HepG2 (cell line): ENCODE results near the gene CHN1. TPM values are rescaled to one million over a fixed set of nuclear protein-coding genes. Genes with fewer than 3 reads are reported as not detected.
A peak's percentile ranks its signal among the peaks of the same experiment; 100 is the strongest.

ENCODE experiments used
- ATF1 ChIP-seq: IDR thresholded peaks from 2 replicates; pipeline ENCODE4 v1.6.1; 2016; ENCODE audit warnings: mild to moderate bottlenecking, control low read depth
- ATM ChIP-seq: fragments of 450-650 bp; IDR thresholded peaks from 2 replicates; pipeline ENCODE4 v1.7.1; 2017; ENCODE audit warnings: mild to moderate bottlenecking, borderline replicate concordance
- BRCA1 ChIP-seq: sonication (generic); formaldehyde crosslinking; IDR thresholded peaks from 2 replicates; pipeline ENCODE4 v1.4.0; 2020; ENCODE audit warnings: missing genetic modification reagents
- HINFP ChIP-seq: sonication (generic); formaldehyde crosslinking; IDR thresholded peaks from 2 replicates; pipeline ENCODE4 v1.4.0; 2020; ENCODE audit warnings: low read depth, mild to moderate bottlenecking, missing genetic modification reagents
- HMG20A ChIP-seq: IDR thresholded peaks from 2 replicates; pipeline ENCODE4 v1.6.1; 2016; ENCODE audit warnings: borderline replicate concordance
- IKZF4 ChIP-seq: sonication (generic); formaldehyde crosslinking; IDR thresholded peaks from 2 replicates; pipeline ENCODE4 v1.5.1; 2020; ENCODE audit warnings: borderline replicate concordance, mild to moderate bottlenecking, low read depth, missing genetic modification reagents; ENCODE audit errors: not compliant biosample characterization
- ISX ChIP-seq: sonication (generic); formaldehyde crosslinking; conservative IDR thresholded peaks from 2 replicates; pipeline ENCODE4 v1.5.0; 2020; ENCODE audit warnings: missing genetic modification reagents
- KLF13 ChIP-seq: sonication (generic); formaldehyde crosslinking; IDR thresholded peaks from 2 replicates; pipeline ENCODE4 v1.4.0; 2020; ENCODE audit warnings: mild to moderate bottlenecking, missing genetic modification reagents
- MBD4 ChIP-seq: IDR thresholded peaks from 2 replicates; pipeline ENCODE4 v1.6.1; 2012; ENCODE audit warnings: low read length, inconsistent platforms, borderline replicate concordance
- MEIS2 ChIP-seq: sonication (generic); formaldehyde crosslinking; IDR thresholded peaks from 2 replicates; pipeline ENCODE4 v1.9.0; 2021; ENCODE audit warnings: mild to moderate bottlenecking, missing genetic modification reagents
- NAIF1 ChIP-seq: sonication (generic); formaldehyde crosslinking; IDR thresholded peaks from 2 replicates; pipeline ENCODE4 v1.5.0; 2020; ENCODE audit warnings: mild to moderate bottlenecking, missing genetic modification reagents, borderline replicate concordance
- NBN ChIP-seq: fragments of 450-650 bp; conservative IDR thresholded peaks from 2 replicates; pipeline ENCODE4 v1.6.1; 2017
- NR2F2 ChIP-seq: IDR thresholded peaks from 2 replicates; pipeline ENCODE4 v1.6.1; 2012; ENCODE audit warnings: low read depth, inconsistent platforms, borderline replicate concordance
- NRL ChIP-seq: sonication (generic); formaldehyde crosslinking; IDR thresholded peaks from 2 replicates; pipeline ENCODE4 v1.5.0; 2020; ENCODE audit warnings: missing genetic modification reagents, mild to moderate bottlenecking, moderate library complexity, borderline replicate concordance
- PITX1 ChIP-seq: sonication (generic); formaldehyde crosslinking; IDR thresholded peaks from 2 replicates; pipeline ENCODE4 v1.5.1; 2020; ENCODE audit warnings: mild to moderate bottlenecking, missing genetic modification reagents
- PRDM15 ChIP-seq: sonication (generic); formaldehyde crosslinking; IDR thresholded peaks from 2 replicates; pipeline ENCODE4 v1.4.0; 2020; ENCODE audit warnings: missing genetic modification reagents
- SALL2 ChIP-seq: sonication (generic); formaldehyde crosslinking; IDR thresholded peaks from 2 replicates; pipeline ENCODE4 v1.8.1; 2023; ENCODE audit warnings: mild to moderate bottlenecking, missing genetic modification reagents, inconsistent platforms
- SMYD3 ChIP-seq: sonication (generic); formaldehyde crosslinking; IDR thresholded peaks from 2 replicates; pipeline ENCODE4 v1.8.1; 2023; ENCODE audit warnings: mild to moderate bottlenecking, missing genetic modification reagents
- TEF ChIP-seq: sonication (generic); formaldehyde crosslinking; IDR thresholded peaks from 2 replicates; pipeline ENCODE4 v1.5.0; 2020; ENCODE audit warnings: missing genetic modification reagents
- ZFP1 ChIP-seq: IDR thresholded peaks from 2 replicates; pipeline ENCODE4 v1.6.1; 2016
- ZFP62 ChIP-seq: sonication (generic); formaldehyde crosslinking; IDR thresholded peaks from 2 replicates; pipeline ENCODE4 v1.4.0; 2020; ENCODE audit warnings: missing genetic modification reagents
- ZKSCAN5 ChIP-seq: sonication (generic); formaldehyde crosslinking; IDR thresholded peaks from 2 replicates; pipeline ENCODE4 v1.5.1; 2020; ENCODE audit warnings: mild to moderate bottlenecking, missing genetic modification reagents
- ZMYM2 ChIP-seq: sonication (generic); formaldehyde crosslinking; IDR thresholded peaks from 2 replicates; pipeline ENCODE4 v1.8.0; 2022; ENCODE audit warnings: mild to moderate bottlenecking, missing genetic modification reagents
- ZNF274 ChIP-seq: sonication (generic); formaldehyde crosslinking; IDR thresholded peaks from 2 replicates; pipeline ENCODE4 v1.5.1; 2020; ENCODE audit warnings: mild to moderate bottlenecking, missing genetic modification reagents
- ZNF629 ChIP-seq: sonication (generic); formaldehyde crosslinking; conservative IDR thresholded peaks from 2 replicates; pipeline ENCODE4 v1.5.0; 2020; ENCODE audit warnings: missing genetic modification reagents
- ZNF776 ChIP-seq: sonication (generic); formaldehyde crosslinking; IDR thresholded peaks from 2 replicates; pipeline ENCODE4 v1.4.0; 2020; ENCODE audit warnings: mild to moderate bottlenecking, missing genetic modification reagents
- ZNF841 ChIP-seq: sonication (generic); formaldehyde crosslinking; IDR thresholded peaks from 2 replicates; pipeline ENCODE4 v1.8.1; 2023; ENCODE audit warnings: missing genetic modification reagents, borderline replicate concordance
- ZNF879 ChIP-seq: sonication (generic); formaldehyde crosslinking; IDR thresholded peaks from 2 replicates; pipeline ENCODE4 v1.8.1; 2023; ENCODE audit warnings: missing genetic modification reagents
- polyA plus RNA-seq, 8 experiments: library from polyadenylated mRNA; depleted of rRNA in 3 of 8; stranded (reverse) in 7 of 8; unstranded in 1 of 8; fragments of >200 nt; fragmentation: Illumina TruSeq in 4 of 8; extraction: Trizol in 4 of 8; gene quantifications; 2 replicates each; pipeline versions ENCODE4 v1.2.1 to v1.2.3, GENCODE V29; 2011 to 2016; ENCODE audit warnings: low read depth in 4 of 8, missing spikeins in 1 of 8, mixed read lengths in 1 of 8; ENCODE audit not compliant: insufficient read depth in 1 of 8
- total RNA-seq, 5 experiments: library from RNA; depleted of rRNA; stranded (reverse); fragments of >200 nt; fragmentation: Illumina TruSeq; extraction: Trizol; gene quantifications; 2 replicates each; pipeline ENCODE4 v1.2.3, GENCODE V29; 2016; ENCODE audit warnings: low read depth in 1 of 5

Gene CHN1
- total and polyA plus RNA-seq, 2 of the 13 experiments (the other 11 are each of a cell fraction or from before 2014, with no cell fraction given): 2.8 to 3.5 TPM

- no peak for TF ChIP-seq ZNF841
- TF ChIP-seq IKZF4 (CRISPR knock-in tag): no peak
- peak; percentile 76 for TF ChIP-seq ZNF274 (CRISPR knock-in tag)
- TF ChIP-seq NAIF1: no peak
- no peak for TF ChIP-seq MEIS2 (CRISPR knock-in tag)
- no peak for TF ChIP-seq ZNF879 (CRISPR knock-in tag)
- peak; percentile 40; the same call in 1 of the 2 replicates for TF ChIP-seq NRL (CRISPR knock-in tag)
- 0 out of 2 replicates have a peak, but pooled peaks have one; percentile 16 for TF ChIP-seq ZNF629 (CRISPR knock-in tag)
- no peak for TF ChIP-seq TEF (CRISPR knock-in tag)
- no peak for TF ChIP-seq ATF1 (CRISPR knock-in tag)
- 0 out of 2 replicates have a peak, but pooled peaks have one; percentile 15 for TF ChIP-seq PITX1 (CRISPR knock-in tag)
- no peak for TF ChIP-seq HMG20A (CRISPR knock-in tag)
- TF ChIP-seq ZMYM2: no peak
- TF ChIP-seq SALL2 (CRISPR knock-in tag): peak; percentile 77
- TF ChIP-seq ATM: no peak
- TF ChIP-seq BRCA1 (CRISPR knock-in tag): no peak
- TF ChIP-seq PRDM15: no peak
- TF ChIP-seq HINFP (CRISPR knock-in tag): no peak; the same call in 1 of the 2 replicates
- no peak for TF ChIP-seq ZKSCAN5 (CRISPR knock-in tag)
- peak; percentile 32; the same call in 1 of the 2 replicates for TF ChIP-seq ZNF776 (CRISPR knock-in tag)
- TF ChIP-seq KLF13 (CRISPR knock-in tag): no peak
- TF ChIP-seq NR2F2: no peak
- no peak for TF ChIP-seq ZFP62 (CRISPR knock-in tag)
- TF ChIP-seq MBD4: no peak
- TF ChIP-seq NBN: no peak
- no peak for TF ChIP-seq ISX (CRISPR knock-in tag)
- no peak for TF ChIP-seq ZFP1
- no peak for TF ChIP-seq SMYD3 (CRISPR knock-in tag)
These were observed at the start of gene CHN1 (continued) for GRCh38 chr2:175004980-175005732.
